HG03108 (cell line): ENCODE data around the gene LSM12.
"Not testable (repeated sequence)": the region's sequence is repeated elsewhere in the genome, so short reads cannot be mapped to it uniquely, and the experiment has no call there.

Source experiments
- ATAC-seq: cut with Tn5 transposase; IDR thresholded peaks from one replicate; pipeline ENCODE4 v1.9.1; 2021; ENCODE audit warnings: moderate library complexity; ENCODE audit not compliant: unreplicated experiment

The LSM12 gene

DNA sequence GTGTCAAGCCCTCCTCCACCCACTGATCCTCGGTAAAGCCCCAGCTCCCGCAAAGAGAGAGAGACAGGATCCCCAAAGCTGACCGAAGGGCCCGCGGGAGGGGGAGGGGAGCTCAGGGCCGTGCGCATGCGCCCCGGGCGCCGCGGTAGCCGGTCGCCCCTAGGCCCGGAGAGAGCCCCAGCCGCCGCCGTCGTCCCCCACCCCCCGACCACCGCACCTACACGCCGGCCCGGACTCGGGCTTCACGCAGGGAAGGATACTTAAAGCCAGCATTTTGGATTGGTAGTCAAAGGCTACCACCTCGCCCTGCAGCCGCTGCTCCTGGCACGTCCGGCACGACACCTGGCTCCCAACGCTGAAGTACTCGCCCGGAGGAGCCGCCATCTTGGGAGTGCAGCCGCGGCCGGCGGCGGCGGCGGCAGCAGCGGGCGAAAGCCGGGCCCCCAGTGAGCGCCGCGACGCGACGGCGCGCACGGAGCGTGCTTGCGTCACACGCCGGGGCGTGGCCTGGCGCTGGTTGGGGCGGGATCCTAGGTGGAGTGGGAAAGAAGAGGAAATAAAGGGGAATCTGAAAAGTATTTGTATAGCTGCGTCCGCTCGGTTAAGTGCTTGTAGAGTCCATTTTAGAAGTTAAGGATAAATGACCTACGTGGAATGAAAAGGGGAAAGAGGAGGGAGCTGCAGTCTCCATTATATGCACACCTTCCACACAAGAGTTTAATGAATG, at the start of gene LSM12:
Gene LSM12, minus strand, starts transcription at position 468 of the 727 bp plus-strand sequence. Its CDS starts 84 bp downstream, at position 384.
- ATAC-seq: peak; percentile 54

- ATAC-seq: no peak
Observed at GRCh38 chr17:44115585-44116415, 49.3 kb upstream of the LSM12 start.

DNA sequence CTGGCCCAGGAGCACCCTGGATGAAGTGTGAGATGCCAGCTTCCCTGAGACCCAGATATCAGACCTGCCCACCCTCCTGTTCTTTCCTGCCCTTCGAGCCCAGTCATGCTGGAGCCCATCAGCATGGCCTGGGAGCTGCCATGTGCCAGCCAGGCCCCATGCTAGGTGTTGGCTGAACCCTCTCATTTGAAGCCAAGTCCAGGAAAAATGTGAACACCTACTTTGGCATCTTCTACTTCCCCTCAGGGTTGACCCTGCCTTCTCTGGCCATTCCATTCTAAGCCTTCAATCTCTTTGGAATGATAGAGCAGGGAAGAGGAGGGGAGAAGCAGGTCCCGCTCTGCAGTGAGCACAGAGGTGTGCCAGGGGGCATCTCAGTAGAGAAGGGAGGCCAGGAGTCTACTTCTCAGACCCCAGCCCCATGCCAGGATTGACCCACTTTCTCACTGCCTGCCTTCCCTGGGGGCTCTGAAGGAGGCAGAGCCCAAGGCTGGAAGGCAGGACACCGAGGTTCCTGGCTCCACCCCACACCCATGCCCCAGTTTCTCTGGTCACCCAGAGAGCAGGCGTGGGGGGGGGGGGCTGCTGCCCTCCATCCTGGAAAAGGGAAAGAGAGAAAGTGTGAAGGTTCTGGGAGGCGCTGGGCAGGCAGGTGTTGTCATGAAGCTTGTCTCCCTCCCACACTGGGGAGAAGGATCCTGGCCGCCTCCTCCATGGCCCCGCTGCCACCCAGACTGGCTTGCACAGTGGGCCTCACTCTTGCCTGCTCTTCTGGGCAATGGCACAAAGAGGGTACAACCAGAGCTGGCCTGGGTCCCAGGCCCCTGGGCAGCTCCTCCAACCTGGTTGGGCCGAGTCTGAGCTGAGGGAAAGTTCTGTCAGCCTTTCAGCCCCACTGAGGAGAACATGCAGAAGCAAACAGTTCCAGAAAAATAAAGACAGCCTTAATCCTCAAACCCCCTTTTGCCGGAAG, 47.7 kb upstream of the LSM12 start:
- ATAC-seq: no peak

GRCh38 chr17:44113382-44113781, 46.9 kb upstream of the LSM12 start:
- ATAC-seq: no peak

DNA sequence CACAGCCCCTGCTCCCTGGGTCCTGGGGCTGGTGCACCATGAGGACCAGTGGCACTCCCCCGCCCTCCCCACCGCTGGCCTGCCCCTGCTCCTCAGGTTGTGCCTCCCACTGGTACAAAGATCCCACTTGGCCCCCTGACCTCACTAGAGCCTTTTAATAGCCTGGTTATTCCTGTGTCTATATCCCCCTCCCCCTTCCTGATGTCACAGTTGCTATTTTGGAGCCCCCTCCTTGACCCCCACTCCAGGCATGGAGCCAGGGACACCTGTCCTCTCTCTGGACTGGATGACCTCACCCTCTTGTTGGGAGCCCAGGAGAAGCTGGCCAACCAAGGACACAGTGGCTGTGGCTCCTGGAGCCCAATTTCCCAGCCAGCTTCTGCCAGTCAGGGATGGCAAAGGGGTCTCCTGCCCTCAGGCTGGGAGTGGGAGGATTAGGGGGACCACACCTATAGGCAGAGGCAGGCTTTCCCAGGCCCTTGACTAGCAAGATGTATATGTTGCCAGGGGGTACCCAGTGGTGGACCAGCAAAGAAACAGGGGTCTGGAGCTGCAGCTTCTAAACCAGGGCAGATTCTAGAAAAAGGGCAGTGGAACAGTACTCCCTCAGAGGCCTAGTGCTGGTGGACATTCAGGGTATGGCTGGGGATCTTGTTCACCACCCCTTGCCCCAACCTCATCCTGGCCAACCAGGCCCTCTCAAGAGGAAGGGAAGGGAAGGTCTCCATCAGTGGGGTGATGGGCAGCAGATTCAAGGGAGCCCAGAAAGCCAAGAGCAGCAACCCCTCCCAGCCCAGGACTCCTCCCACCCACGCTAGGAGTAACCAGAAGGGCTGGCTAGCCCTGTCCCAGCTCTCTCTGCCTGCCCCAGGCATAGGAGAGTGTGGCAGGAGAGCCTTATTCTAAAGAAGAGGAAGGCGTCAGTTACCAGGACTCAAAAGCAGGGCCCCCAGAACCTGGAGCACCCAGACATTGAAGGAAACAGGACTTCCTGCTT, 46.1 kb upstream of the LSM12 start:
- ATAC-seq: no peak

GRCh38 chr17:44111777-44112176, 45.3 kb upstream of the LSM12 start:
- no peak for ATAC-seq

DNA sequence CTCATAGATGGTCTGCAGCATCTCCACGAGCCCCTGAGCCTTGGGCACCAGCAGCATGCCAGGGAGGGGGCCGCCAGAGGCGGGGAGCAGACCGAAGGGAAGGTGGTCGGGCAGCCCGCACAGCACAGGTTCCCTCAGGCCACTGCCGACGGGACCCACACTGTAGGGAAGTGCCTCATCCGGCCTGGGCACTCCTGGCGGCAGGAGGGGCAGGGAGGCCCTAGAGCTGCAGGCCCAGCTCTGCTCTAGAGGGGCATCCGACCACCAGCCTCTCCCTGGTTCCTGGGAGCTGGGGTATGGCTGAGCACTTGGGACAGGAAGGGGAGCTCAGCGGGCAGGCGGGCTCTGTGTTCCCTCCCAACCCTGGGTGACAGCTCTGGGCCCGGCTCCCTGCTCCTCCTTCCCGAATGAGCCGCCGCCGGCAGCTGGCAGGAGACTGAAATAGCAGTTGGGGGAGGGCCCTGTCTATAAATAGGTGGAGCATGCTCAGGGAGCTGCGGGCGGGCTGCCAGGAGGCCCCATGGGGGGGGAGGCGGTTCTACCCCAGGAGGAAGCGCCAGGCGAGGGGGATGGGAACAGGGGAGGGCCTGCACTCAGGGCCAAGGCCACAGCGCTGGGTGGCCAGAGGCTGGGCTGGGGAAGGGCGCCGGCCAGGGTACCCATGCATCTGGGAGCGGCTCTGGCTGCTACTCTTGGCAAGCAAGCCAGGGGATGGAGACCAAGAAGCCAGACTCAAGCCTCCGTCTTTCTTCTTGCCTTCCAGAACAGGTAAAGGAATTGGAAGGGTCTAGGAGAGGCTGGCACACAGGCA, 44.6 kb upstream of the LSM12 start:
- ATAC-seq: peak; percentile 64

DNA sequence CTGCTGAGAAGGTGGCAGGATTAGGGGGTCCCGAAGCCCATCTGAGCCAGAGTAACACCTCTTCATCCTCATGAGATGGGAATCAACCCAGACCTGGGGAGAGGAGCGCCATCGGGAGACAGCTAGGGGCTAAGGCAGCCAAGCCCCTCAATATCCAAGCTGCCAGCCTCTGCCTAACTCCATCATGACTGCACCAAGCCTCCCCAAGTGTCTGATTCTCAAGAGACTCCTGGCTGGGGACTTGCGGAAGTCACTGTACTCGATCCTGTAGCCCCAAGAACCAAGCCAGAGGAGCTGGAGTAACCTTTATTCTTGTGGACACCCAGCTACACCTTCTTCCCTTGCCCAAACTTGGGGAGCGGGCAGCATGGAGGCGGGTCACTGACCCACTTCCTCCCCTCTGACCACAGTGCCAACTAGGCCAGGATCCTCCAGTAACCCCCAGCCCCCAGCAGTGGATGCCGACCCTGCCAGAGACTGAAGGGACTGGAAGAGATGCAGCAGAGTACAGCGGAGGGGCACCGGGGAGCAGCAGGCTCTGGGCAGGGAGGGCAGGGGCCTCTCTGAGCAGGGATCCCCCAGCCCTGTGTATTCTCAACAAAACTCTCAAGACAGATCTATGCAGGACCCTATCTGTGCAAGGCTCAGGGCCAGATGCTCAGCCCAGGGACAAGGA, 43.7 kb upstream of the LSM12 start:
- no peak for ATAC-seq

- ATAC-seq: no peak
Observed at GRCh38 chr17:44109312-44109630, 42.8 kb upstream of the LSM12 start.

DNA sequence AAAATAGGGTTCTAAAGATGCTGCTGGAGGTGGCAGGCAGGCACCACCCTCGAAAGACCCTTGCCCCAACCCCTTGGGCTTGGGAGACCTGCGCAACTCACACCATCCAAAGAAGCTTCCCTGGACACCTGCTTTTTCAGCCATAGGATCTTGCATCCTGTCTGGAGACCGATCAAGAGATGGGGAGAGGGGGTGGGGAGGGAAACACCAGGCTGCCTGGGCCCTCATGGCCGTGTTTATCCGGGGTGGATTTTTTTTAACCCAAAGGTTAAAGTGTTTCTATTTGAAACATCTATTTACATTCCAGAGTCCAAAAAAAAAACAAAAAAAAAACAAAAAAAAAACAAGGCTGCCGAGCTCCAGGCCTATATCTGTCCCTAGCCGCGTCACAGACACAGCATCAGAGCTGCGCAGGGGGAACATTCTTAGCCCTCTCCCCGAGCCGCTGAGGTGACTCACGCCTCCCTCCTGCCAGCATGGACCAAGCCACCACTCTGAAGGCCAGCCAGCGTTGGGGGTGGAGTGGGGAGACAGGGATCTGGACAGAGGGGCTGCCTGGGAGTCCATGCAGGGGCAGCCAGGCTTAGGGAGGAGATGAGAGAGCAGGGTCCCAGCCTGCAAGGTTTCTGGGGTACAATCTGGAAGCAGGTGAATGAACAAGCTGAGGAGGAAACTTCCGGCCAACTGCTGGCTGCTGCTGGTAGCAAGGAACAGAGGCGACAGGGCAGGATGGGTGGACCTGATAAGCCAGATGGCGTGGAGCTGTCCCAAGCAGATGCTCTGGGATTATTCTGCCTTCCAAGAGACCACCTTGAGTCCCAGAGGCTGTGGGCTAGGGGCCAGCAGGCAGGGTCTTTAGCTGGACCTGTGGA, 42.2 kb upstream of the LSM12 start:
- no peak for ATAC-seq

DNA sequence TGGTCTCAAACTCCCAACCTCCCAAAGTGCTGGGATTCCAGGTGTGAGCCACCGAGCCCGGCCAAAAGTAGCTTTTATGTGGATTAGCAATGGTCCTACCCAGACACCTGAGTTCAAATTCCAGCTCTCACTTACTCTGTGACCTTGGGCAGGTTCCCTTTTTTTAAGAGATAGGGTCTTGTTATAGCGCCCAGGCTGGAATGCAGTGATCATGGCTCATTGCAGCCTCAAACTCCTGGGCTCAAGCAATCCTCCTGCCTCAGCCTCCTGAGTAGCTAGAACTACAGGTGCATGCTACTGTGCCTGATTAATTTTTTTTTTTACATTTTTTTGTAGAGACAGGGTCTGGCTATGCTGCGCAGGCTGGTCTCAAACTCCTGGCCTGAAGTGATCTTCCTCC, 40.3 kb upstream of the LSM12 start:
- no peak for ATAC-seq

GRCh38 chr17:44105941-44106340, 39.5 kb upstream of the LSM12 start:
- ATAC-seq: no peak

DNA sequence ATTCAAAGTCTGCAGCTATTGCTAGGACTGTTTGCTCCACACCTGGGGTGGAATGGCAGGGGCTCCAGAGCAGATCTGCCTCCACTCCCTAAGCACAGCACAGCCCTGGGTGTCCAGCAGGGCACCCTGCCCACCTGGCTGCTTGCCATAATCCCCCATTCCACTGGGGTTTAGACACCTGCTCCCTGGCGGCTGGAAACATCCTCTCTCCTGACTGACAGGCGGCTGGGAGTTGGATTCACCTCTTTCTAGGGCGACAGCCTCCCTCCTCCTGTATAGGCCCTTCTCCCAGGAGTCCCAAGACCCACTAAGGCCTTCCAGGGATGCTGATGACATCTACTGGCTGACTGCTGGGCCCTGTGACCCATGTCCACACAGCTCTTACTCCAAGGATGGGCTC, 39.0 kb upstream of the LSM12 start:
- no peak for ATAC-seq

DNA sequence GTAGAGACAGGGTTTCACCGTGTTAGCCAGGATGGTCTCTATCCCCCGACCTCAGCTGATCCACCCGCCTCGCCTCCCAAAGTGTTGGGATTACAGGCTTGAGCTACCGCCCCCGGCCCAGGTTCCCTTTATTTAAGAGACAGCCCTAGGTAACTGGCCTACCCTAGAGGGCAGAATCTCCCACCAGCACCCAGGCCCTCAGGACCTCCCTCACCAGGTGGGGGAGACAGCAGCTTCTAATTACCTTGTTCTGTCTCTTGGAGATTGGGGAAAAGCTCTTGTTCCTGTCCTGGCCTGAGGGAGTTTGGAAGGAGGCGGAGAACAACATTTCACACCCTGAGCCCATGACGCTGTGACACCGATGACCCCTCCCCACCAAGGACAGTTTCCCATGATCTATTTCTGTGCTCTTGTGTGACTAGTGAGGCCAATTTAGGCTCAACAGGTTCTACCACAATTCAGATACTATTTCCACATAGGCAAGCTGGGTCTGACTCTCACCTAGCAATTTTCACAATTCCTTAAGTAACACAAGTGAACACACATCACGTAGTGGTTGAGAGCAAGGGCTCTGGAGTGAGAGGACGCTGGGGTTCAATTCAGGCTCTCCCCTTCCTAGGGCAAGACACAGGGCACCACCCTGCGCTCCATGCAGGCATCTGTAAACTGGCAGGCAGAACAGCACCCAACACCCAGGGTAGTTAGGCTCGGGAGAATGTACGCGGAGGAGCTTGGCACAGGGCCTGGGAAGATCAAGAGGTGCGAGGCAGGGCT, 36.6 kb upstream of the LSM12 start:
- no peak for ATAC-seq

DNA sequence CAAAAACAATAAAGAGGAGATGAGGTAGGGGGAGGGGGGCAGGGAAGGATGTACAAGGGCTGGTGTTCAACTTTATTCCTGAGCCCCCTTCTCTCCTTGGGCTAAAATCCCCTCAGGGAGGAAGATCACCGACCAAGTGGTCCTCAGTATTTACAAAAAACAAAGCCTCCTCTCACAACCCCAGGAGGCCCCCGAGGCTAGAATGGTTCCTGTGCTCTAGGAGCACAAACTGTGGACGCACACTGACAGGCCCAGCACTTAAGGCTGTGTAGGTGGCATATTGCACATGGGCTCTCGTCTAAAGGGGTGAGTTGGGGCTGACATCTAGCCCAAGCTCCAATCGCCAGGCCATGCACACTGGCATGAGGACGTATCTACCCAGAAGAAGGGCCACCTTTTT, 35.4 kb upstream of the LSM12 start:
- ATAC-seq: not testable (repeated sequence)

- ATAC-seq: no peak
Observed at GRCh38 chr17:44097110-44097958, 30.9 kb upstream of the LSM12 start.
